HCT116 (cell line): ENCODE results near the gene FSD2.

Source experiments
- EZH2 ChIP-seq: fragments of 200-600 bp; sonication (generic); IDR thresholded peaks from 2 replicates; pipeline ENCODE4 v1.6.1; 2017; ENCODE audit warnings: antibody characterized with exemption, mixed run types
- EZH2phosphoT487 ChIP-seq: fragments of 200-600 bp; IDR thresholded peaks from 2 replicates; pipeline ENCODE4 v1.6.1; 2018; ENCODE audit warnings: antibody characterized with exemption, borderline replicate concordance
- POLR2A ChIP-seq: IDR thresholded peaks from 2 replicates; pipeline ENCODE4 v1.7.0; 2011; ENCODE audit warnings: borderline replicate concordance; ENCODE audit not compliant: insufficient read depth, insufficient read length; ENCODE audit errors: extremely low read depth
- POLR2AphosphoS5 ChIP-seq: IDR thresholded peaks from 2 replicates; pipeline ENCODE4 v1.6.1; 2011; ENCODE audit warnings: mild to moderate bottlenecking, low read depth, low read length, moderate library complexity
- SP1 ChIP-seq: IDR thresholded peaks from 2 replicates; pipeline ENCODE4 v1.6.1; 2012; ENCODE audit warnings: low read depth
- SRF ChIP-seq: IDR thresholded peaks from 2 replicates; pipeline ENCODE4 v1.6.1; 2012; ENCODE audit warnings: low read depth
- YY1 ChIP-seq: IDR thresholded peaks from 2 replicates; pipeline ENCODE4 v1.6.1; 2011; ENCODE audit warnings: low read length, low read depth, moderate library complexity, mild to moderate bottlenecking; ENCODE audit not compliant: insufficient replicate concordance; ENCODE audit errors: extremely low read depth
- ZFX ChIP-seq: fragments of 450-650 bp; IDR thresholded peaks from 2 replicates; pipeline ENCODE4 v1.6.1; 2017
- TF ChIP-seq, protein P1 (sequence below), 3 experiments: fragments of 200-600 bp in 1 of 3; sonication (generic) in 1 of 3; IDR thresholded peaks in 2 of 3; conservative IDR thresholded peaks in 1 of 3; 2 replicates each; pipeline ENCODE4 v1.5.1; 2012 to 2017; ENCODE audit warnings: low read depth in 2 of 3, low read length in 2 of 3, antibody characterized with exemption in 1 of 3, borderline replicate concordance in 1 of 3, control low read depth in 1 of 3, mild to moderate bottlenecking in 1 of 3, mixed read lengths in 1 of 3, mixed run types in 1 of 3, moderate library complexity in 1 of 3; ENCODE audit not compliant: insufficient read depth in 1 of 3
- TF ChIP-seq, protein P2 (sequence below): IDR thresholded peaks from 2 replicates; pipeline ENCODE4 v1.6.1; 2012
- TF ChIP-seq, protein P3 (sequence below): IDR thresholded peaks from 2 replicates; pipeline ENCODE4 v1.6.1; 2012; ENCODE audit warnings: low read depth

DNA sequence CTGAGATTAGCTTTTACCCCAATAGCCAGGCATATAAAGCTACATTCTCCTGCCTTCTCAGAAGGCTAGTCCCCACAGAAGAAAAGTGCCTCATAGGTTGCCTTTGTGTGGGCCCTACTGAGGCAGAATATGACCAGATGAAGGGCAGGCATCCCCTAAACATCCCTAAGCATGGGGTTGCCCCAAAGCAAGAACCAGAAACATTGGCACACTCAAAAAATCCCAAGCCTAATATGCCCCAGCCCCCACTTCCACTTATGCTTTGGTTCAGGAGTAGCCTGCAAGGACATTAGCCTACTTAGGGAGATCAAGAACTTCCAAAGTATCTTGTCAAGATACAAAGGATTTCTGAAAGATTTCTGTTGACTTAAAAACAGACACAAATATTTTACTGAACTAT is 33.3 kb upstream of the FSD2 start:
- TF ChIP-seq, protein P1, sequence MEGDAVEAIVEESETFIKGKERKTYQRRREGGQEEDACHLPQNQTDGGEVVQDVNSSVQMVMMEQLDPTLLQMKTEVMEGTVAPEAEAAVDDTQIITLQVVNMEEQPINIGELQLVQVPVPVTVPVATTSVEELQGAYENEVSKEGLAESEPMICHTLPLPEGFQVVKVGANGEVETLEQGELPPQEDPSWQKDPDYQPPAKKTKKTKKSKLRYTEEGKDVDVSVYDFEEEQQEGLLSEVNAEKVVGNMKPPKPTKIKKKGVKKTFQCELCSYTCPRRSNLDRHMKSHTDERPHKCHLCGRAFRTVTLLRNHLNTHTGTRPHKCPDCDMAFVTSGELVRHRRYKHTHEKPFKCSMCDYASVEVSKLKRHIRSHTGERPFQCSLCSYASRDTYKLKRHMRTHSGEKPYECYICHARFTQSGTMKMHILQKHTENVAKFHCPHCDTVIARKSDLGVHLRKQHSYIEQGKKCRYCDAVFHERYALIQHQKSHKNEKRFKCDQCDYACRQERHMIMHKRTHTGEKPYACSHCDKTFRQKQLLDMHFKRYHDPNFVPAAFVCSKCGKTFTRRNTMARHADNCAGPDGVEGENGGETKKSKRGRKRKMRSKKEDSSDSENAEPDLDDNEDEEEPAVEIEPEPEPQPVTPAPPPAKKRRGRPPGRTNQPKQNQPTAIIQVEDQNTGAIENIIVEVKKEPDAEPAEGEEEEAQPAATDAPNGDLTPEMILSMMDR (IDR thresholded peaks at IDR 0.05 in 2 of 3, conservative IDR thresholded peaks at IDR 0.05 in 1 of 3; ENCODE audit: borderline replicate concordance in 1 of 3, insufficient read depth in 1 of 3, low read depth in 2 of 3, low read length in 2 of 3): no peak
- TF ChIP-seq YY1 (no peak), POLR2A (no peak), EZH2phosphoT487 (no peak), SRF (no peak), ZFX (no peak), SP1 (no peak), EZH2 (no peak), POLR2AphosphoS5 (no peak)
- TF ChIP-seq, protein P2, sequence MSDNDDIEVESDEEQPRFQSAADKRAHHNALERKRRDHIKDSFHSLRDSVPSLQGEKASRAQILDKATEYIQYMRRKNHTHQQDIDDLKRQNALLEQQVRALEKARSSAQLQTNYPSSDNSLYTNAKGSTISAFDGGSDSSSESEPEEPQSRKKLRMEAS: no peak
- TF ChIP-seq, protein P3, sequence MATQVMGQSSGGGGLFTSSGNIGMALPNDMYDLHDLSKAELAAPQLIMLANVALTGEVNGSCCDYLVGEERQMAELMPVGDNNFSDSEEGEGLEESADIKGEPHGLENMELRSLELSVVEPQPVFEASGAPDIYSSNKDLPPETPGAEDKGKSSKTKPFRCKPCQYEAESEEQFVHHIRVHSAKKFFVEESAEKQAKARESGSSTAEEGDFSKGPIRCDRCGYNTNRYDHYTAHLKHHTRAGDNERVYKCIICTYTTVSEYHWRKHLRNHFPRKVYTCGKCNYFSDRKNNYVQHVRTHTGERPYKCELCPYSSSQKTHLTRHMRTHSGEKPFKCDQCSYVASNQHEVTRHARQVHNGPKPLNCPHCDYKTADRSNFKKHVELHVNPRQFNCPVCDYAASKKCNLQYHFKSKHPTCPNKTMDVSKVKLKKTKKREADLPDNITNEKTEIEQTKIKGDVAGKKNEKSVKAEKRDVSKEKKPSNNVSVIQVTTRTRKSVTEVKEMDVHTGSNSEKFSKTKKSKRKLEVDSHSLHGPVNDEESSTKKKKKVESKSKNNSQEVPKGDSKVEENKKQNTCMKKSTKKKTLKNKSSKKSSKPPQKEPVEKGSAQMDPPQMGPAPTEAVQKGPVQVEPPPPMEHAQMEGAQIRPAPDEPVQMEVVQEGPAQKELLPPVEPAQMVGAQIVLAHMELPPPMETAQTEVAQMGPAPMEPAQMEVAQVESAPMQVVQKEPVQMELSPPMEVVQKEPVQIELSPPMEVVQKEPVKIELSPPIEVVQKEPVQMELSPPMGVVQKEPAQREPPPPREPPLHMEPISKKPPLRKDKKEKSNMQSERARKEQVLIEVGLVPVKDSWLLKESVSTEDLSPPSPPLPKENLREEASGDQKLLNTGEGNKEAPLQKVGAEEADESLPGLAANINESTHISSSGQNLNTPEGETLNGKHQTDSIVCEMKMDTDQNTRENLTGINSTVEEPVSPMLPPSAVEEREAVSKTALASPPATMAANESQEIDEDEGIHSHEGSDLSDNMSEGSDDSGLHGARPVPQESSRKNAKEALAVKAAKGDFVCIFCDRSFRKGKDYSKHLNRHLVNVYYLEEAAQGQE: no peak
